OCI-LY3 (cell line): ENCODE measurements around the gene KLHL2.

Source experiments
- H2AFZ ChIP-seq: fragments of 200-600, 300-600 bp; shearing (Covaris generic); 2 replicates; pipeline ENCODE4 v1.6.0; 2014; ENCODE audit warnings: antibody characterized with exemption, low read depth, low read length
- H3K27ac ChIP-seq: fragments of 200-600, 300-600 bp; sonication (generic); 2 replicates; pipeline ENCODE4 v1.5.1; 2014; ENCODE audit warnings: mild to moderate bottlenecking, low read length, moderate library complexity, mixed read lengths
- H3K27me3 ChIP-seq: fragments of 200-600, 300-600 bp; sonication (generic); 2 replicates; pipeline ENCODE4 v1.6.1; 2014; ENCODE audit warnings: low read depth, low read length, mixed read lengths
- H3K36me3 ChIP-seq: fragments of 200-600, 300-600 bp; sonication (generic); replicated peaks from 2 replicates; pipeline ENCODE3; 2014; ENCODE audit warnings: low read depth, low read length, mixed read lengths
- H3K4me1 ChIP-seq: fragments of 300-600, 200-600 bp; sonication (generic); 2 replicates; pipeline ENCODE4 v1.6.1; 2014; ENCODE audit warnings: low read length, mixed read lengths
- H3K4me2 ChIP-seq: fragments of 200-600, 300-600 bp; sonication (generic); 2 replicates; pipeline ENCODE4 v1.6.1; 2014; ENCODE audit warnings: low read length, mixed read lengths
- H3K4me3 ChIP-seq: fragments of 300-600, 200-600 bp; sonication (generic); 2 replicates; pipeline ENCODE4 v1.5.1; 2014; ENCODE audit warnings: antibody characterized with exemption, mild to moderate bottlenecking, low read length, moderate library complexity
- H3K79me2 ChIP-seq: fragments of 300-600, 200-600 bp; shearing (Covaris generic); 2 replicates; pipeline ENCODE4 v1.6.1; 2014; ENCODE audit warnings: mild to moderate bottlenecking, low read length, mixed read lengths
- H3K9ac ChIP-seq: fragments of 300-600, 200-600 bp; shearing (Covaris generic); 2 replicates; pipeline ENCODE4 v1.6.0; 2014; ENCODE audit warnings: mild to moderate bottlenecking, low read length, moderate library complexity
- H3K9me3 ChIP-seq: fragments of 200-600, 300-600 bp; shearing (Covaris generic); 2 replicates; pipeline ENCODE4 v1.6.1; 2014; ENCODE audit warnings: low read length, mixed read lengths; ENCODE audit not compliant: insufficient read depth
- H4K20me1 ChIP-seq: fragments of 200-600, 300-600 bp; sonication (generic); 2 replicates; pipeline ENCODE4 v1.6.1; 2016; ENCODE audit warnings: low read length, mixed read lengths; ENCODE audit not compliant: insufficient read depth
- EZH2phosphoT487 ChIP-seq: fragments of 200-600 bp; shearing (Covaris generic); IDR thresholded peaks from 2 replicates; pipeline ENCODE4 v1.6.1; 2018; ENCODE audit warnings: antibody characterized with exemption, mixed run types, low read depth
- TF ChIP-seq, protein P1 (sequence below): fragments of 200-600, 300-600 bp; sonication (generic); IDR thresholded peaks from 2 replicates; pipeline ENCODE4 v1.5.1; 2014; ENCODE audit warnings: antibody characterized with exemption, low read length, low read depth

The KLHL2 gene

DNA sequence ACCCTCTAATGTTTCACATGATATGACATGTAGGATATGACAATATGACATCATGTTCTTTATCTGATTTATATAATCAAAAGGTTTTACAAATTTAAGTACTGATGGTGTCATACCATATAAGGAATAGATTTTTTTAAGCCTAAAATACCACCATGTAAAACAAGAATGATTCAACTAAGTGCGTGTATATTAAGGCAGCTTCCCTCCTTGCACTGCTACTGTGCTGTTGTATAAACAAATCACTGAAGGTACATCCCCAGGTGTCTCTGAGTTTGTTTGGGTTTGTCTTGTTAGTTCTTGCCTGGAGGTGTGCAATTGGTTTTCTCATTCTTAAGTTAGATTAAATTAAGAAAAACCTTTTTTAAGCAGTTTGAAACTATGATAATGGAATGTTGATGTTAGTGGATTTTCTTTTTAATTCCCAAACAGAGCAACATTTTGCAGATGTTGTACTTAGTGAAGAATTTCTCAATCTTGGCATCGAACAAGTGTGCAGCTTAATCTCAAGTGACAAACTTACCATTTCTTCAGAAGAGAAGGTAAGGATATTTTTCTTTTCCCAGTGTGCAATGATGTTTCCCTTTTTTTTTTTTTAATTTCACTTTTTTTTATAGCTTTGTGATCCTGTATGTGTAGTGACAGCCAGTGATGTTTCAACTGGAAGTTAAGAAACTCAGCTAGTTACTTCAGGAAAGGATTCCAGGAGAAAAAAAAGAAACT is 86.7 kb downstream of the KLHL2 start:
- Histone ChIP-seq H3K27ac (no peak overlapping the region), H3K79me2 (no peaks in the 10 kb centered on the region), H3K36me3 (peaks cover 4% of the 10 kb centered on the region), H3K27me3 (no peaks in the 10 kb centered on the region), H3K9me3 (no peaks in the 10 kb centered on the region), H3K9ac (no peak overlapping the region), H3K4me1 (peaks cover 17% of the 10 kb centered on the region), H3K4me3 (peak overlapping the region; percentile 69; the same call in 1 of the 2 replicates), H2AFZ (no peak overlapping the region), H4K20me1 (0 out of 2 replicates have a peak, but pooled peaks cover 4% of the 10 kb centered on the region), H3K4me2 (peak overlapping the region; percentile 88)
- no peak for TF ChIP-seq EZH2phosphoT487
- TF ChIP-seq, protein P1, sequence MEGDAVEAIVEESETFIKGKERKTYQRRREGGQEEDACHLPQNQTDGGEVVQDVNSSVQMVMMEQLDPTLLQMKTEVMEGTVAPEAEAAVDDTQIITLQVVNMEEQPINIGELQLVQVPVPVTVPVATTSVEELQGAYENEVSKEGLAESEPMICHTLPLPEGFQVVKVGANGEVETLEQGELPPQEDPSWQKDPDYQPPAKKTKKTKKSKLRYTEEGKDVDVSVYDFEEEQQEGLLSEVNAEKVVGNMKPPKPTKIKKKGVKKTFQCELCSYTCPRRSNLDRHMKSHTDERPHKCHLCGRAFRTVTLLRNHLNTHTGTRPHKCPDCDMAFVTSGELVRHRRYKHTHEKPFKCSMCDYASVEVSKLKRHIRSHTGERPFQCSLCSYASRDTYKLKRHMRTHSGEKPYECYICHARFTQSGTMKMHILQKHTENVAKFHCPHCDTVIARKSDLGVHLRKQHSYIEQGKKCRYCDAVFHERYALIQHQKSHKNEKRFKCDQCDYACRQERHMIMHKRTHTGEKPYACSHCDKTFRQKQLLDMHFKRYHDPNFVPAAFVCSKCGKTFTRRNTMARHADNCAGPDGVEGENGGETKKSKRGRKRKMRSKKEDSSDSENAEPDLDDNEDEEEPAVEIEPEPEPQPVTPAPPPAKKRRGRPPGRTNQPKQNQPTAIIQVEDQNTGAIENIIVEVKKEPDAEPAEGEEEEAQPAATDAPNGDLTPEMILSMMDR, result no peak

DNA sequence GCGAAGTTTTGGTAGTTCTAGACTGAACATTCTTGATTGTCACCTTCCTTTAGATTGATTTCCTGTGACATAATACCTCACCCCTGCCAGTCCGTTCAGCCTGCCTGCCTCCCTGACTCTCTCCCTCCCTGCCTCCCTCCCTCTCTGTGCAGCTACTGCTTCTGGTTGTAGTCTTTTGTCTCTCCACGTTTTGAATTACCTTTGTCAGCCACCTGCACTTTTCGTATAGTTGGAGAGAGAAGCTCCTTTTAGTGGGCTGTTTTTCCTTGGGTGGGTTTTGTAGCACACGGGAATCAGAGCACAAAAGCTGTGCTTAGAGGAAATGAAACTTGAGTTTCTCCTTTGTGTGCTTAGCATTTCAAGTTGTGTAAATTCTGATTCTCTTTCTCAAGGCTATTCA is 87.5 kb downstream of the KLHL2 start:
- peak overlapping the region; percentile 21; the same call in 1 of the 2 replicates for H3K27ac ChIP-seq
- H3K4me1 ChIP-seq, result peaks cover 17% of the 10 kb centered on the region
- H3K36me3 ChIP-seq, result peaks cover 6% of the 10 kb centered on the region
- H3K9me3 ChIP-seq, result no peaks in the 10 kb centered on the region
- no peaks in the 10 kb centered on the region for H3K79me2 ChIP-seq
- H3K4me3 ChIP-seq, result peak overlapping the region; percentile 69
- H3K4me2 ChIP-seq, result peak overlapping the region; percentile 88
- 0 out of 2 replicates have a peak, but pooled peaks cover 4% of the 10 kb centered on the region for H4K20me1 ChIP-seq
- H2AFZ ChIP-seq, result peak overlapping the region; percentile 61; the same call in 1 of the 2 replicates
- H3K27me3 ChIP-seq, result no peaks in the 10 kb centered on the region
- peak overlapping the region; percentile 43; the same call in 1 of the 2 replicates for H3K9ac ChIP-seq
- TF ChIP-seq, protein P1, result no peak
- TF ChIP-seq EZH2phosphoT487, result no peak

DNA sequence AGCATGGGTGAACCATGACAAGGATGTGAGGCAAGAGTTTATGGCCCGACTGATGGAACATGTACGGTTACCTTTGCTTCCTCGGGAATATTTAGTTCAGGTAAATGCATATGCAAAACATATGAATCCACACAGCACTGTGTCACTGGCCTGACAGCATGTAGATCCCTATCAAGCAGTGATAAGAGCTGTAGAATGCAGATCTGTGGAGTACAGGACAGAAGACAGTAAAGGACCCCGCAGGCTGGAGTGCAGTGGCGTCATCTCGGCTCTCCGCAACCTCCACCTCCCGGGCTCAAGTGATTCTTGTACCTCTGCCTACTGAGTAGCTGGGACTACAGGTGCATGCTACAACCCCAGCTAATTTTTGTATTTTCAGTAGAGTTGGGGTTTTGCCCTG is 90.3 kb downstream of the KLHL2 start:
- Histone ChIP-seq H3K4me2 (no peak overlapping the region), H3K4me1 (peaks cover 22% of the 10 kb centered on the region), H3K27ac (no peak overlapping the region), H3K36me3 (peaks cover 6% of the 10 kb centered on the region), H3K4me3 (no peak overlapping the region), H3K79me2 (no peaks in the 10 kb centered on the region), H3K9me3 (no peaks in the 10 kb centered on the region), H3K9ac (no peak overlapping the region), H4K20me1 (0 out of 2 replicates have a peak, but pooled peaks cover 4% of the 10 kb centered on the region), H2AFZ (no peak overlapping the region), H3K27me3 (no peaks in the 10 kb centered on the region)
- no peak for TF ChIP-seq EZH2phosphoT487
- TF ChIP-seq, protein P1, result no peak

DNA sequence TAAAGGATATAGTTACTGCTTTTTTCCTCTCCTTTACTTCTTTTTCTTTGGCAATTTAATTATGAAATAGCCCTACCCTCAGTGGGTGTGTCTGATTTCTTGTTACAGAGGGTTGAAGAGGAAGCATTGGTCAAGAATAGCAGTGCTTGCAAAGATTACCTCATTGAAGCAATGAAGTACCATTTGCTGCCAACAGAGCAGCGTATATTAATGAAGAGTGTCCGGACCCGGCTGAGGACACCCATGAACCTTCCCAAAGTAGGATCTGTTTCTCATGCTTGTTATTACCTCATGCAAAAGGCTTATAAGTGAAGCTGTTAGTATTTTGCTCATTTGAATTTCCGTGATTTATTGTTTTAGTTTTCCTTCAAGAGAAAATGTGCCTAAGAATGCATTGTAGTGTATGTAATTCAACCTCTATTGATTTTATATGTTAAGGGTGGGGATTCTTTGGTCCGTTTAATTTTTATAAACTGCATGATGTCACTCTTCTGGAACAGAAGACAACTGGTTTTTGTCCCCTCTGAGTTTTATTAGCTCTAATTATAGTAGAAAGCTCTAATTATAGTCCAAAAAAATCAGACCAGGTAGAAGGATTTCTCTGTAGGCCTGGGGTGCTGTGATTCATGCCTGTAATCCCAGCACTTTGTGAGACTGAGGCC is 92.2 kb downstream of the KLHL2 start:
- TF ChIP-seq, protein P1, result no peak
- TF ChIP-seq EZH2phosphoT487, result no peak
- 0 out of 2 replicates have a peak, but pooled peaks cover 4% of the 10 kb centered on the region for H4K20me1 ChIP-seq
- H3K36me3 ChIP-seq, result peaks cover 6% of the 10 kb centered on the region
- H3K27ac ChIP-seq, result no peak overlapping the region
- H3K9ac ChIP-seq, result no peak overlapping the region
- H2AFZ ChIP-seq, result no peak overlapping the region
- H3K9me3 ChIP-seq, result no peaks in the 10 kb centered on the region
- H3K27me3 ChIP-seq, result no peaks in the 10 kb centered on the region
- no peak overlapping the region for H3K4me3 ChIP-seq
- no peak overlapping the region for H3K4me2 ChIP-seq
- peaks cover 16% of the 10 kb centered on the region for H3K4me1 ChIP-seq
- H3K79me2 ChIP-seq, result no peaks in the 10 kb centered on the region
